ENCODE results near the gene GLT8D2. TPM values are rescaled to one million over a fixed set of nuclear protein-coding genes. Genes with fewer than 3 reads are reported as not detected.

GLT8D2 gene
- total and polyA plus RNA-seq, 3 donors from 2014 or later = 5.7 to 17.3 (median 8.1) TPM

DNA sequence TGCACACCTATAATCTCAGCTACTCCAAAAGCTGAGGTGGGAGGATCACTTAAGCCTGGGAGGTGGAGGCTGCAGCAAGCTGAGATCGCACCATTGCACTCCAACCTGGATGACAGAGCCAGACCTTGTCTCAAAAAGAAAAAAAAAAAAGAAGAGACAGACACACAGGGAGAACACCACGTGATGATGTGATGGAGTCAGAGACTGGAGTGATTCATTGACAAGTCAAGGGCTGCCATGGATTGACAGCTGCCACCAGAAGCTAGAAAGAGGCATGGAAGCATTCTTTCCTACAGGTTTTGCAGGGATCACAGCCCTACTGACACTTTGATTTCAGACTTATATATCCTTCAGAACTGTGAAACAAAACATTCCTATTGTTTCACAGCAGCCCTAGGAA lies 10.8 kb upstream of the GLT8D2 start:
- H3K4me3 ChIP-seq = no peak overlapping the region
- H3K4me1 ChIP-seq = peaks cover 11% of the 10 kb centered on the region
- DNase-seq = no peak
- H3K27me3 ChIP-seq = no peaks in the 10 kb centered on the region
- H3K9me3 ChIP-seq = no peaks in the 10 kb centered on the region
- WGBS, 2 donors = 67 to 75% methylated on average over 2 of the region's 2 CpGs
- no peaks in the 10 kb centered on the region for H3K36me3 ChIP-seq (ENCODE audit: low read depth, missing control alignments)
- no peak for TF ChIP-seq POLR2A (IDR thresholded peaks at IDR 0.05)
- TF ChIP-seq, protein P1, sequence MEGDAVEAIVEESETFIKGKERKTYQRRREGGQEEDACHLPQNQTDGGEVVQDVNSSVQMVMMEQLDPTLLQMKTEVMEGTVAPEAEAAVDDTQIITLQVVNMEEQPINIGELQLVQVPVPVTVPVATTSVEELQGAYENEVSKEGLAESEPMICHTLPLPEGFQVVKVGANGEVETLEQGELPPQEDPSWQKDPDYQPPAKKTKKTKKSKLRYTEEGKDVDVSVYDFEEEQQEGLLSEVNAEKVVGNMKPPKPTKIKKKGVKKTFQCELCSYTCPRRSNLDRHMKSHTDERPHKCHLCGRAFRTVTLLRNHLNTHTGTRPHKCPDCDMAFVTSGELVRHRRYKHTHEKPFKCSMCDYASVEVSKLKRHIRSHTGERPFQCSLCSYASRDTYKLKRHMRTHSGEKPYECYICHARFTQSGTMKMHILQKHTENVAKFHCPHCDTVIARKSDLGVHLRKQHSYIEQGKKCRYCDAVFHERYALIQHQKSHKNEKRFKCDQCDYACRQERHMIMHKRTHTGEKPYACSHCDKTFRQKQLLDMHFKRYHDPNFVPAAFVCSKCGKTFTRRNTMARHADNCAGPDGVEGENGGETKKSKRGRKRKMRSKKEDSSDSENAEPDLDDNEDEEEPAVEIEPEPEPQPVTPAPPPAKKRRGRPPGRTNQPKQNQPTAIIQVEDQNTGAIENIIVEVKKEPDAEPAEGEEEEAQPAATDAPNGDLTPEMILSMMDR (IDR thresholded peaks at IDR 0.05) = no peak
- no peak overlapping the region for H3K27ac ChIP-seq
- intact Hi-C loops (cut with DNase I; ENCODE audit: low total_unique reads) = no loop called here

DNA sequence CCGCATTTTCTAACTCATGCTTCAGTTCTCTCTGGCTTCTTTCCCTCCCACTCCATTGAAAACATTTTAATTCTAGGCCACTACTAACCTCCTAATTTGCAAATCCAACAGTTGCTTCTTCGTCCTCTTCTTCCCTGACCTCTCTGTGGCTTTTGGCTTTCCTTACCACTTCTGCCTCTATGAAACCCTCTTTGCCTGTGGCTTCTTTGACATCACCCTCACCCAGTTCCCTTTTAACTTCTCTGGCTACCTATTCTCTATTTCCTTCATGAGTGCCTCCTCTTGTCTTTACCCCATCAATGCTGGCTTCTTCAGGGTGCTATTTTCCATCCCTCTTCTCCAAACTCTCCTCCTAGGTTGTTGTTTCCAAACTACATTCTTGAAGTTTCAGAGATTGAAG lies 10.0 kb upstream of the GLT8D2 start:
- no peak for TF ChIP-seq POLR2A (IDR thresholded peaks at IDR 0.05)
- TF ChIP-seq, protein P1 (IDR thresholded peaks at IDR 0.05) = no peak
- WGBS, 2 donors = 76 to 85% methylated on average over 2 of the region's 2 CpGs
- Histone ChIP-seq H3K36me3 (ENCODE audit: low read depth, missing control alignments) (no peaks in the 10 kb centered on the region), H3K27me3 (no peaks in the 10 kb centered on the region), H3K9me3 (no peaks in the 10 kb centered on the region), H3K4me1 (peaks cover 4% of the 10 kb centered on the region), H3K27ac (no peak overlapping the region), H3K4me3 (no peak overlapping the region)
- DNase-seq = no peak
- intact Hi-C loops (cut with DNase I; ENCODE audit: low total_unique reads) = no loop called here

DNA sequence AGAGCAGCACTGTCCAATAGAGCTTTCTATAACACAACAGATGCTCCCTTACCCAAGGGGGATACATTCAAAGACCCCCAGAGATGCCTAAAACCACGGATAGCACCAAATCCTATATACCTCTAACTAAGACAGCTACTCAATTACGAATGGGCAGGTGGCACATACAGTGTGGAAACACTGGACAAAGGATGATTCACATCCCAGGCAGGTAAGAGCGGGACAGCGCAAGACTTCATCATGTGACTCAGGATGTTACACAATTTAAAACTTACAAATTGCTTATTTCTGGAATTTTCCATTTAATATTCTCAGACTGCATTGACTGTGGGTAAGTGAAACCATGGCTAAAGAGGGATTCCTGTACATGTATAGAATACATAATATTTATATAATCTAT lies 8.8 kb upstream of the GLT8D2 start:
- Histone ChIP-seq H3K36me3 (ENCODE audit: low read depth, missing control alignments) (no peaks in the 10 kb centered on the region), H3K27me3 (no peaks in the 10 kb centered on the region), H3K9me3 (no peaks in the 10 kb centered on the region), H3K4me3 (no peak overlapping the region), H3K4me1 (peaks cover 4% of the 10 kb centered on the region), H3K27ac (no peak overlapping the region)
- intact Hi-C loops (cut with DNase I; ENCODE audit: low total_unique reads) = no loop called here
- no peak for TF ChIP-seq POLR2A (IDR thresholded peaks at IDR 0.05)
- TF ChIP-seq, protein P1 (IDR thresholded peaks at IDR 0.05) = no peak
- 91 to 98% methylated on average over 4 of the region's 4 CpGs for WGBS, 2 donors
- DNase-seq = no peak

DNA sequence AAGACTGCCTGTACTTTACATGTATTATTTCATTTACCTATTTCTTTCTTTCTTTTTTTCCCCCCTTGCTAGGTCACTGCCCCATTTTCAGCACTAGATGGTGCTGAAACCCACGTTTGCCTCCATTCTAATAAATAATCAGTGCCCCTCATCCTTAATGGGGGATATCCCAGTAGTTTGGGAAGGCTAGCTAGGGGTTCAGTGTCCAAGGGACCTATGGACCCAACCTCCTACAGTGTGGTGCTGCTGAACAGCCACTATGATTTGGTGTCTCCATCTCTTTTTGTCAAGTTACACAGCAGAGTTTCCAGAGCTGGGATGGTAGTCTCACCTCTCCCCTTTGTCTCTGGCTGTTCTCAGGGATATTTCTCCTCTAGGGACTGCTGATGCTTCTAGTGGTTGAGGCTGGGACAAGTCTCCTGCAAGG lies 7.8 kb upstream of the GLT8D2 start:
- intact Hi-C loops (cut with DNase I; ENCODE audit: low total_unique reads) = no loop called here
- no peaks in the 10 kb centered on the region for H3K27me3 ChIP-seq

More for the DNA sequence above, 7.8 kb upstream of the GLT8D2 start:
- TF ChIP-seq, protein P1 (IDR thresholded peaks at IDR 0.05) = peak in 2 of 3 experiments; percentile 12 to 42
- no peak for TF ChIP-seq POLR2A (IDR thresholded peaks at IDR 0.05)
- H3K4me3 ChIP-seq = no peak overlapping the region
- H3K27ac ChIP-seq = no peak overlapping the region
- WGBS, 2 donors = 33% methylated on average over 1 of the region's 1 CpG
- no peak for DNase-seq
- no peaks in the 10 kb centered on the region for H3K9me3 ChIP-seq
- H3K4me1 ChIP-seq = peaks cover 4% of the 10 kb centered on the region
- H3K36me3 ChIP-seq (ENCODE audit: low read depth, missing control alignments) = no peaks in the 10 kb centered on the region

Data from testis (tissue), 3 donors.